Dermis blood vessel endothelial cell (primary cell): Measurements from ENCODE around the gene RNASET2. TPM values are rescaled to one million over a fixed set of nuclear protein-coding genes. Genes with fewer than 3 reads are reported as not detected.
A peak's percentile ranks its signal among the peaks of the same experiment; 100 is the strongest.

ENCODE experiments used
- DNase-seq: peaks from one replicate; pipeline ENCODE4 v3.0.0; 2010
- total RNA-seq: library from RNA; depleted of rRNA; stranded (reverse); fragments of >200 nt; gene quantifications from 2 replicates; pipeline ENCODE4 v1.2.3, GENCODE V29; 2014

RNASET2 gene
- total RNA-seq, 1 donor from 2014 or later: 12.6 TPM

GRCh38 chr6:166946125-166946524 is 10.2 kb downstream of the RNASET2 start:
- no peak for DNase-seq

- no peak for DNase-seq
These were observed 11.6 kb downstream of the RNASET2 start for GRCh38 chr6:166944666-166945256.

GRCh38 chr6:166942393-166943168 is 13.8 kb downstream of the RNASET2 start:
- DNase-seq: peak; percentile 20

GRCh38 chr6:166940643-166941068 is 15.7 kb downstream of the RNASET2 start:
- no peak for DNase-seq

GRCh38 chr6:166939894-166940293 is 16.5 kb downstream of the RNASET2 start:
- no peak for DNase-seq

GRCh38 chr6:166939345-166939744 is 17.0 kb downstream of the RNASET2 start:
- no peak for DNase-seq

- DNase-seq: no peak
These were observed 17.6 kb downstream of the RNASET2 start for GRCh38 chr6:166938704-166939103.

- DNase-seq: no peak
These were observed 18.2 kb downstream of the RNASET2 start for GRCh38 chr6:166938150-166938549.

- DNase-seq: no peak
These were observed 18.6 kb downstream of the RNASET2 start for GRCh38 chr6:166937746-166938145.

- DNase-seq: no peak
These were observed 20.1 kb downstream of the RNASET2 start for GRCh38 chr6:166936079-166936787.

- no peak for DNase-seq
These were observed 21.0 kb downstream of the RNASET2 start for GRCh38 chr6:166935353-166935752.

- no peak for DNase-seq
These were observed 22.2 kb downstream of the RNASET2 start for GRCh38 chr6:166934174-166934573.

GRCh38 chr6:166933396-166933795 is 23.0 kb downstream of the RNASET2 start:
- no peak for DNase-seq

GRCh38 chr6:166932616-166933015 is 23.7 kb downstream of the RNASET2 start:
- no peak for DNase-seq

- DNase-seq: no peak
These were observed 24.2 kb downstream of the RNASET2 start for GRCh38 chr6:166932116-166932515.

GRCh38 chr6:166931426-166931970 is 24.9 kb downstream of the RNASET2 start:
- DNase-seq: no peak

- no peak for DNase-seq
These were observed 25.9 kb downstream of the RNASET2 start for GRCh38 chr6:166930354-166930891.

- DNase-seq: no peak
These were observed 26.7 kb downstream of the RNASET2 start for GRCh38 chr6:166929542-166930189.

GRCh38 chr6:166928644-166929541 is 27.5 kb downstream of the RNASET2 start:
- DNase-seq: no peak

- DNase-seq: no peak
These were observed 28.3 kb downstream of the RNASET2 start for GRCh38 chr6:166927935-166928643.
